H9 (cell line): Measurements from ENCODE around the gene TGFBI. TPM values are rescaled to one million over a fixed set of nuclear protein-coding genes. Genes with fewer than 3 reads are reported as not detected.

ENCODE experiments used
- DNase-seq: peaks from one replicate; pipeline ENCODE4 v3.0.0-alpha.2; 2017
- H2AFZ ChIP-seq: one replicate; pipeline ENCODE4 v1.6.1; 2013; ENCODE audit warnings: mild to moderate bottlenecking, low read length, control low read depth, moderate library complexity
- H2AK5ac ChIP-seq: 2 replicates; pipeline ENCODE4 v1.6.1; 2013; ENCODE audit warnings: low read length, control low read depth, mixed read lengths; ENCODE audit not compliant: insufficient read length
- H2BK120ac ChIP-seq: one replicate; pipeline ENCODE4 v1.6.1; 2013; ENCODE audit warnings: low read depth, mild to moderate bottlenecking, low read length, control low read depth, inconsistent platforms; ENCODE audit not compliant: poor library complexity, severe bottlenecking
- H2BK12ac ChIP-seq: 2 replicates; pipeline ENCODE4 v1.6.1; 2013; ENCODE audit warnings: low read length, control low read depth, mixed read lengths, low read depth; ENCODE audit not compliant: insufficient read length
- H2BK15ac ChIP-seq: 2 replicates; pipeline ENCODE4 v1.6.1; 2013; ENCODE audit warnings: low read depth, low read length, control low read depth
- H2BK20ac ChIP-seq: one replicate; pipeline ENCODE4 v1.6.1; 2013; ENCODE audit warnings: low read depth, mild to moderate bottlenecking, low read length, control low read depth, inconsistent platforms; ENCODE audit not compliant: poor library complexity, severe bottlenecking
- H2BK5ac ChIP-seq: 2 replicates; pipeline ENCODE4 v1.6.1; 2013; ENCODE audit warnings: low read length, control low read depth, mixed read lengths; ENCODE audit not compliant: insufficient read length
- H3K14ac ChIP-seq: 2 replicates; pipeline ENCODE4 v1.6.1; 2013; ENCODE audit warnings: low read length, control low read depth; ENCODE audit not compliant: insufficient read depth
- H3K18ac ChIP-seq: 2 replicates; pipeline ENCODE4 v1.6.1; 2013; ENCODE audit warnings: low read depth, mild to moderate bottlenecking, mixed read lengths, low read length, control low read depth; ENCODE audit not compliant: insufficient read length
- H3K23ac ChIP-seq: 2 replicates; pipeline ENCODE4 v1.6.1; 2013; ENCODE audit warnings: low read length, control low read depth, mixed read lengths, low read depth; ENCODE audit not compliant: insufficient read length
- H3K23me2 ChIP-seq: 2 replicates; pipeline ENCODE4 v1.6.1; 2013; ENCODE audit warnings: low read depth, mild to moderate bottlenecking, mixed read lengths, low read length, control low read depth; ENCODE audit not compliant: insufficient read length, poor library complexity, severe bottlenecking
- H3K27ac ChIP-seq: 2 replicates; pipeline ENCODE4 v1.5.1; 2013; ENCODE audit warnings: low read length, control low read depth, mixed read lengths, low read depth; ENCODE audit not compliant: insufficient read length
- H3K27me3 ChIP-seq: 2 replicates; pipeline ENCODE4 v1.6.1; 2013; ENCODE audit warnings: low read length, control low read depth, inconsistent platforms; ENCODE audit not compliant: insufficient read depth
- H3K4ac ChIP-seq: 2 replicates; pipeline ENCODE4 v1.6.1; 2013; ENCODE audit warnings: low read depth, mild to moderate bottlenecking, control low read depth, inconsistent platforms, low read length, moderate library complexity
- H3K4me1 ChIP-seq: 2 replicates; pipeline ENCODE4 v1.6.1; 2013; ENCODE audit warnings: low read length, control low read depth, inconsistent platforms; ENCODE audit not compliant: insufficient read depth
- H3K4me2 ChIP-seq: 2 replicates; pipeline ENCODE4 v1.6.1; 2013; ENCODE audit warnings: low read length, control low read depth, mixed read lengths; ENCODE audit not compliant: insufficient read length, insufficient read depth
- H3K56ac ChIP-seq: 2 replicates; pipeline ENCODE4 v1.6.1; 2013; ENCODE audit warnings: low read depth, mild to moderate bottlenecking, mixed read lengths, low read length, control low read depth; ENCODE audit not compliant: insufficient read length
- H3K79me1 ChIP-seq: 2 replicates; pipeline ENCODE4 v1.6.1; 2013; ENCODE audit warnings: low read depth, mild to moderate bottlenecking, moderate library complexity, low read length, control low read depth, inconsistent platforms; ENCODE audit not compliant: insufficient read depth, poor library complexity, severe bottlenecking
- H3K79me2 ChIP-seq: 2 replicates; pipeline ENCODE4 v1.6.1; 2013; ENCODE audit warnings: low read length, control low read depth, inconsistent platforms; ENCODE audit not compliant: insufficient read depth
- H3K9ac ChIP-seq: 2 replicates; pipeline ENCODE4 v1.6.1; 2013; ENCODE audit warnings: low read length, control low read depth, mixed read lengths; ENCODE audit not compliant: insufficient read length; ENCODE audit errors: extremely low read depth
- H3K9me3 ChIP-seq: one replicate; pipeline ENCODE4 v1.6.1; 2013; ENCODE audit warnings: low read depth, low read length, inconsistent platforms; ENCODE audit not compliant: control insufficient read depth
- H3T11ph ChIP-seq: one replicate; pipeline ENCODE4 v1.6.1; 2013; ENCODE audit warnings: mild to moderate bottlenecking, low read length, control low read depth, inconsistent platforms
- H4K20me1 ChIP-seq: one replicate; pipeline ENCODE4 v1.6.1; 2013; ENCODE audit not compliant: control insufficient read depth, insufficient read length, insufficient read depth
- H4K5ac ChIP-seq: 2 replicates; pipeline ENCODE4 v1.6.1; 2013; ENCODE audit warnings: low read depth, mild to moderate bottlenecking, mixed read lengths, low read length, control low read depth; ENCODE audit not compliant: insufficient read length
- H4K8ac ChIP-seq: replicated peaks from 2 replicates; pipeline ENCODE4 v1.6.1; 2013; ENCODE audit warnings: low read length, control low read depth, mixed read lengths, low read depth; ENCODE audit not compliant: insufficient read length
- H4K91ac ChIP-seq: 2 replicates; pipeline ENCODE4 v1.6.1; 2013; ENCODE audit warnings: low read depth, mild to moderate bottlenecking, moderate library complexity, mixed read lengths, low read length, control low read depth; ENCODE audit not compliant: insufficient read length
- H3K27ac Mint-ChIP-seq, 3 experiments: 2 replicates in 2 of 3; 3 replicates in 1 of 3; pipeline ENCODE4 v1.8.0; 2020 to 2021; ENCODE audit warnings: mixed read lengths in 3 of 3, mild to moderate bottlenecking in 1 of 3, moderate library complexity in 1 of 3
- H3K27me3 Mint-ChIP-seq: 2 replicates; pipeline ENCODE4 v1.8.0; 2021; ENCODE audit warnings: low read depth, mild to moderate bottlenecking, moderate library complexity, mixed read lengths
- H3K36me3 Mint-ChIP-seq, 3 experiments: 2 replicates in 2 of 3; 3 replicates in 1 of 3; pipeline ENCODE4 v1.8.0; 2020 to 2021; ENCODE audit warnings: low read depth in 3 of 3, mixed read lengths in 3 of 3; ENCODE audit not compliant: insufficient read depth in 1 of 3
- H3K4me1 Mint-ChIP-seq, 2 experiments: 2 replicates each; pipeline ENCODE4 v1.8.0; 2020; ENCODE audit warnings: mixed read lengths in 2 of 2
- H3K4me3 Mint-ChIP-seq, 2 experiments: 2 replicates in 1 of 2; 3 replicates in 1 of 2; pipeline ENCODE4 v1.8.0; 2020 to 2021; ENCODE audit warnings: mild to moderate bottlenecking in 2 of 2, mixed read lengths in 2 of 2, moderate library complexity in 1 of 2
- H3K9me3 Mint-ChIP-seq, 2 experiments: 2 replicates in 1 of 2; 3 replicates in 1 of 2; pipeline ENCODE4 v1.8.0; 2020; ENCODE audit warnings: mild to moderate bottlenecking in 2 of 2, mixed read lengths in 2 of 2, moderate library complexity in 1 of 2
- WGBS: extraction: QIAGEN DNeasy Blood & Tissue Kit; methylation state at CpG from one replicate; pipeline ENCODE4 v1.1.7; 2013; ENCODE audit warnings: missing lambda C conversion rate, low lambda C conversion rate, mixed read lengths; ENCODE audit not compliant: insufficient read length; ENCODE audit errors: extremely low coverage; 5-methylcytosine and 5-hydroxymethylcytosine counted together
- total RNA-seq: library from RNA; stranded (reverse); gene quantifications from 2 replicates; pipeline ENCODE4 v1.2.1, GENCODE V29; 2021
- TF ChIP-seq, protein P1 (sequence below): fragments of 200-600 bp; sonication (generic); conservative IDR thresholded peaks from 3 replicates; pipeline ENCODE4 v1.8.0; 2021; ENCODE audit warnings: antibody characterized with exemption, mild to moderate bottlenecking

Gene TGFBI
- total RNA-seq, 1 experiment from 2014 or later = 4.7 TPM

DNA sequence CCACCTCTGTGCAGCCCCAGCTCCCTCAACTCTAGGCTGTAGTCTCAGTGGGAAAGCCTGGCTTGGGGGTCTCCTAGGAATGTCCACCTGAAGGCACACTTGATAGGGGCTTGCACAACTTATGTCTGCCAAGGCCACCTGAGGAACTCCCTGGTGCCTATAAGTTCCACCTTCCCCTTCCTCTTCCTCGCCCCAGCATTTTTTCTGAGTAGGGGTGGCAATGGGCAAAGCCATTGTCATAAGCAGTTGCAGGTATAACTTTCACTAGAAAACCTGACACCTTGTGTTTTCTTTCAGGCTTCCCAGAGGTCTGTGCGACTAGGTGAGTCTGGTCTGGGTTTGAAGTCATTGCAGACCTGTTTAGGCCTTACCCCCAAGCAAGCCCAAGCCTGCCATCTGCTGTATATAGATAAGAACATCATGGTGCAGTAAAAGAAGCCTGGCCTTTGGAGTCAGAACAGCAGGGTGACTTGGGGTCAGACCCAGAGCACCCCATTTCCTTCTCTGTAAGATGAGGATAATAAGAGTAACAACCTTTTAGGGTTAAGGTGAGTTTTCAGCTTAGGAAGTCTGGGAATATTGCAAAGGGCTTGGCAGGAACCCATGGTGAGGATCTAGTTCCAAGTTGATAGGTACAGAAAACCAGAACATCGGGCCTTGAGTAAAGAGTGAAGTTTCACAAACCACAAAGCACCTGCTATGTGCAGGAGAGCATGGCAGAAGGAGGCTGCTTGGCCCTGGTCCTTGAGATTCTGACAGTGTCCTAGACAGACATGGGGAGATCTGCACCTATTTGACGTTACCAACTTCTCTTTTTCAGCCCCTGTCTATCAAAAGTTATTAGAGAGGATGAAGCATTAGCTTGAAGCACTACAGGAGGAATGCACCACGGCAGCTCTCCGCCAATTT is 33.8 kb downstream of the TGFBI start:
- Histone ChIP-seq H2BK12ac (no peak overlapping the region), H3T11ph (no peak overlapping the region), H3K23ac (no peak overlapping the region), H4K5ac (no peak overlapping the region), H2AK5ac (no peak overlapping the region), H3K9me3 (no peaks in the 10 kb centered on the region), H3K27me3 (no peaks in the 10 kb centered on the region), H2BK5ac (no peak overlapping the region), H3K14ac (no peak overlapping the region), H3K9ac (no peak overlapping the region), H3K27ac (no peak overlapping the region), H3K79me2 (no peaks in the 10 kb centered on the region), H4K20me1 (no peaks in the 10 kb centered on the region), H2BK120ac (no peak overlapping the region), H2AFZ (no peak overlapping the region), H4K8ac (no peak overlapping the region), H3K79me1 (no peaks in the 10 kb centered on the region), H3K18ac (no peak overlapping the region), H3K4me2 (no peak overlapping the region), H4K91ac (no peak overlapping the region), H3K4me1 (no peaks in the 10 kb centered on the region), H3K23me2 (no peaks in the 10 kb centered on the region), H2BK20ac (no peak overlapping the region), H3K4ac (no peak overlapping the region), H3K56ac (no peak overlapping the region), H2BK15ac (no peak overlapping the region)
- peak; percentile 43 for DNase-seq
- TF ChIP-seq, protein P1, sequence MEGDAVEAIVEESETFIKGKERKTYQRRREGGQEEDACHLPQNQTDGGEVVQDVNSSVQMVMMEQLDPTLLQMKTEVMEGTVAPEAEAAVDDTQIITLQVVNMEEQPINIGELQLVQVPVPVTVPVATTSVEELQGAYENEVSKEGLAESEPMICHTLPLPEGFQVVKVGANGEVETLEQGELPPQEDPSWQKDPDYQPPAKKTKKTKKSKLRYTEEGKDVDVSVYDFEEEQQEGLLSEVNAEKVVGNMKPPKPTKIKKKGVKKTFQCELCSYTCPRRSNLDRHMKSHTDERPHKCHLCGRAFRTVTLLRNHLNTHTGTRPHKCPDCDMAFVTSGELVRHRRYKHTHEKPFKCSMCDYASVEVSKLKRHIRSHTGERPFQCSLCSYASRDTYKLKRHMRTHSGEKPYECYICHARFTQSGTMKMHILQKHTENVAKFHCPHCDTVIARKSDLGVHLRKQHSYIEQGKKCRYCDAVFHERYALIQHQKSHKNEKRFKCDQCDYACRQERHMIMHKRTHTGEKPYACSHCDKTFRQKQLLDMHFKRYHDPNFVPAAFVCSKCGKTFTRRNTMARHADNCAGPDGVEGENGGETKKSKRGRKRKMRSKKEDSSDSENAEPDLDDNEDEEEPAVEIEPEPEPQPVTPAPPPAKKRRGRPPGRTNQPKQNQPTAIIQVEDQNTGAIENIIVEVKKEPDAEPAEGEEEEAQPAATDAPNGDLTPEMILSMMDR = peak; percentile 73
- Mint-ChIP-seq H3K9me3 (no peaks in the 10 kb centered on the region), H3K27ac (no peak overlapping the region), H3K4me3 (no peak overlapping the region), H3K27me3 (no peaks in the 10 kb centered on the region), H3K4me1 (peaks cover 5 to 6% of the 10 kb centered on the region in 2 experiments), H3K36me3 (no peaks in the 10 kb centered on the region)
- no CpG with 5 or more reads among the region's 6 CpGs for WGBS
